Heart left ventricle (tissue), 13 donors: ENCODE results near the gene CECR2.

Experiments used
- CTCF ChIP-seq, 12 donors: fragments of 200-600 bp; sonication (generic) in 4 of 12; IDR thresholded peaks; one replicate each; pipeline versions ENCODE4 v1.5.0 to v1.8.0; 2018 to 2022; ENCODE audit warnings: antibody characterized with exemption in 12 of 12, mild to moderate bottlenecking in 5 of 12
- POLR2A ChIP-seq, 2 donors: fragments of 450-650 bp; IDR thresholded peaks; one replicate each; pipeline ENCODE4 v1.6.1; 2017; ENCODE audit warnings: antibody characterized with exemption in 2 of 2, mild to moderate bottlenecking in 2 of 2, moderate library complexity in 2 of 2
- donor health status: ischemic (EF 13 %, LVEDD 7.1; RV severe dilation, severe dysfunction).
- donor health status: DM: no; HTN: yes; CAD: no.
- donor health status: DM: no; HTN: no; CAD: no.
- donor health status: ischemic (EF 25% LVEDD 6.9; RV normal size, moderate dysfunction).
- donor health status: ischemic (EF 25% LVEDD 5.7; RV mildly dilated, moderate dysfunction).
- donor health status: ischemic (EF 35%, LVEDD 5.7; RV mildly dilated, moderate dysfunction).
- donor health status: nonischemic (EF 11% LVEDD 7.7; RV severe dilation, severe dysfunction).
- donor health status: DM: yes; HTN: yes; CAD: no.
- donor health status: PGD.
- donor health status: ischemic (EF 29% LVEDD 5.4; RV normal size, mild dysfunction).
- donor health status: nonischemic (EF 23%, LVEDD 6.1; RV moderate dilation, normal function).

GRCh38 chr22:17403906-17404305, 34.6 kb downstream of the CECR2 start:
- no peak for TF ChIP-seq CTCF (IDR thresholded peaks at IDR 0.05)
- TF ChIP-seq POLR2A (IDR thresholded peaks at IDR 0.05), result no peak
